Measurements from ENCODE around the gene KRT40. TPM values are rescaled to one million over a fixed set of nuclear protein-coding genes. Genes with fewer than 3 reads are reported as not detected.
"Not testable (repeated sequence)": the region's sequence is repeated elsewhere in the genome, so short reads cannot be mapped to it uniquely, and the experiment has no call there.

The KRT40 gene
- total and polyA plus RNA-seq, 2 of the 8 experiments (the other 6 are each of a cell fraction or from before 2014, with no cell fraction given) = not detected

- no peak for TF ChIP-seq ASH2L (IDR thresholded peaks at IDR 0.05; ENCODE audit: low read length)
- no peak for TF ChIP-seq SP4 (IDR thresholded peaks at IDR 0.05; ENCODE audit: low read length)
Measured at GRCh38 chr17:41001795-41002194, 17.7 kb upstream of the KRT40 start (continued).

GRCh38 chr17:40999563-40999962 lies 15.4 kb upstream of the KRT40 start, which contains the start of gene KRTAP3-2:
Gene KRTAP3-2 (minus strand): TSS chr17:40999906. CDS start chr17:40999853, 53 bp downstream.
- H3K9ac ChIP-seq (replicated peaks in 1 of 4; ENCODE audit: extremely low read depth in 1 of 4, low read depth in 3 of 4, low read length in 3 of 4); H2BK20ac ChIP-seq (ENCODE audit: low read length); H4K5ac ChIP-seq (ENCODE audit: insufficient read length, low read depth, low read length); H2AK5ac ChIP-seq (ENCODE audit: low read depth, low read length); H3K23me2 ChIP-seq (ENCODE audit: low read depth, low read length); H3K79me2 ChIP-seq (ENCODE audit: control insufficient read depth in 1 of 2, insufficient read depth in 2 of 2, low read length in 2 of 2); H2BK15ac ChIP-seq (ENCODE audit: low read length); POLR2A ChIA-PET (ENCODE audit: partially characterized antibody); H3K9me3 ChIP-seq (ENCODE audit: insufficient read depth in 2 of 2, low read depth in 1 of 2, low read length in 1 of 2); H3K23ac ChIP-seq (ENCODE audit: insufficient read length); H4K91ac ChIP-seq (replicated peaks; ENCODE audit: insufficient read length, low read length); CTCF ChIA-PET (ENCODE audit: partially characterized antibody); H3K36me3 ChIP-seq (ENCODE audit: control insufficient read depth in 2 of 4, insufficient read depth in 4 of 4, low read length in 3 of 4); H3K4me2 ChIP-seq (ENCODE audit: insufficient read depth in 1 of 2, low read depth in 2 of 2, low read length in 2 of 2); H3K14ac ChIP-seq (ENCODE audit: insufficient read length); H2BK5ac ChIP-seq (ENCODE audit: low read depth, low read length); H3K4ac ChIP-seq (replicated peaks; ENCODE audit: insufficient read length, low read depth, low read length); H3K27me3 ChIP-seq (replicated peaks in 1 of 4; ENCODE audit: control insufficient read depth in 3 of 4, extremely low read depth in 1 of 4, insufficient read depth in 3 of 4, low read length in 3 of 4); H3K27ac ChIP-seq (ENCODE audit: low read depth, low read length); H2BK120ac ChIP-seq (replicated peaks; ENCODE audit: low read depth, low read length); H4K20me1 ChIP-seq (replicated peaks in 1 of 2; ENCODE audit: control insufficient read depth in 1 of 2, insufficient read depth in 2 of 2, low read length in 2 of 2); H2BK12ac ChIP-seq (ENCODE audit: low read depth, low read length); DNase-seq (ENCODE audit: low read depth in 1 of 2, low spot score in 2 of 2); H3K18ac ChIP-seq (ENCODE audit: extremely low read depth, low read length); H3K56ac ChIP-seq (replicated peaks; ENCODE audit: insufficient read length, low read depth, low read length); H4K8ac ChIP-seq (ENCODE audit: extremely low read depth, insufficient read depth, low read length); FAIRE-seq; H3K79me1 ChIP-seq (ENCODE audit: low read depth, low read length); H2AFZ ChIP-seq (ENCODE audit: low read length); H3K4me3 ChIP-seq (ENCODE audit: extremely low read depth in 1 of 4, insufficient read depth in 2 of 4, low read depth in 3 of 4, low read length in 4 of 4); H3K4me1 ChIP-seq (replicated peaks in 1 of 4; ENCODE audit: control insufficient read depth in 3 of 4, insufficient read depth in 4 of 4, low read length in 3 of 4): not testable (repeated sequence)
- 78% methylated on average over 5 of the region's 6 CpGs; no CpG with 5 or more reads in 1 of the 2 experiments for WGBS, 2 experiments (ENCODE audit: extremely low coverage in 1 of 2, insufficient coverage in 1 of 2, insufficient read length in 1 of 2, insufficient replicate concordance in 2 of 2, low coverage in 1 of 2, low lambda C conversion rate in 2 of 2, missing lambda C conversion rate in 1 of 2)

All from H1 (cell line).